Transverse colon (tissue), 4 donors: ENCODE measurements around the gene CEND1. TPM values are rescaled to one million over a fixed set of nuclear protein-coding genes. Genes with fewer than 3 reads are reported as not detected.

Experiments used
- DNase-seq: peaks from one replicate; pipeline ENCODE4 v3.0.0-alpha.2; 2019
- H3K27ac ChIP-seq, 4 donors: fragments of 200-600 bp; sonication (generic); 2 replicates each; pipeline ENCODE4 v1.5.1; 2016 to 2018; ENCODE audit warnings: inconsistent platforms in 4 of 4
- H3K27me3 ChIP-seq: fragments of 200-600 bp; sonication (generic); 2 replicates; pipeline ENCODE4 v1.5.1; 2017; ENCODE audit warnings: inconsistent platforms
- H3K36me3 ChIP-seq, 4 donors: fragments of 200-600 bp; sonication (generic); 2 replicates each; pipeline ENCODE4 v1.5.1; 2017 to 2019; ENCODE audit warnings: inconsistent platforms in 4 of 4
- H3K4me1 ChIP-seq, 4 donors: fragments of 200-600 bp; sonication (generic); 2 replicates each; pipeline ENCODE4 v1.5.1; 2017 to 2020; ENCODE audit warnings: inconsistent platforms in 4 of 4
- H3K4me3 ChIP-seq, 4 donors: fragments of 200-600 bp; sonication (generic); 1 replicate in 1 of 4; 2 replicates in 3 of 4; pipeline versions ENCODE4 v1.5.1 to v1.6.1; 2017 to 2019; ENCODE audit warnings: inconsistent platforms in 4 of 4
- H3K9me3 ChIP-seq, 2 donors: fragments of 200-600 bp; sonication (generic); 2 replicates each; pipeline ENCODE4 v1.5.1; 2017 to 2019; ENCODE audit warnings: inconsistent platforms in 2 of 2
- CTCF ChIP-seq, 5 experiments: fragments of 200-600 bp in 3 of 5; fragments of 450-650 bp in 2 of 5; sonication (generic) in 3 of 5; IDR thresholded peaks; 1 replicate in 2 of 5; 2 replicates in 3 of 5; pipeline ENCODE4 v1.5.1; 2016 to 2017; ENCODE audit warnings: antibody characterized with exemption in 5 of 5, inconsistent platforms in 3 of 5, mild to moderate bottlenecking in 2 of 5, moderate library complexity in 1 of 5
- EP300 ChIP-seq: sonication (generic); formaldehyde crosslinking; IDR thresholded peaks from one replicate; pipeline ENCODE4 v1.6.1; 2017; ENCODE audit warnings: antibody characterized with exemption, low read depth
- POLR2A ChIP-seq: fragments of 450-650 bp; IDR thresholded peaks from one replicate; pipeline ENCODE4 v1.6.1; 2016; ENCODE audit warnings: antibody characterized with exemption, mild to moderate bottlenecking, moderate library complexity
- POLR2AphosphoS5 ChIP-seq, 3 donors: sonication (generic); formaldehyde crosslinking; IDR thresholded peaks; one replicate each; pipeline ENCODE4 v1.6.1; 2016; ENCODE audit warnings: antibody characterized with exemption in 3 of 3
- WGBS, 2 donors: methylation state at CpG; one replicate each; pipeline ENCODE4 v1.1.5; 2018; ENCODE audit warnings: low coverage in 1 of 2; 5-methylcytosine and 5-hydroxymethylcytosine counted together
- in situ Hi-C, 4 donors: fragments of 200-750 bp; cut with MboI; loops; one replicate each; pipeline versions ENCODE4 v1.15.0 to v1.15.1; 2017; ENCODE audit warnings: low sequenced_read_pairs in 3 of 4, low pct_ligation_motif_present in 1 of 4, low pct_unique_long_range_greater_than_20kb in 1 of 4
- intact Hi-C: fragments of 100-400 bp; cut with DNase I; formaldehyde crosslinking; loops from one replicate; pipeline ENCODE4 v1.15.1; 2023; ENCODE audit warnings: low total_unique reads
- total RNA-seq, 4 donors: library from RNA; depleted of rRNA; stranded (reverse); fragments of >200 nt; gene quantifications; one replicate each; pipeline ENCODE4 v1.1.0, GENCODE V29; 2016

Gene CEND1
- total RNA-seq, 4 donors from 2014 or later = 0.79 to 1.2 TPM; not detected in 2

GRCh38 chr11:823441-824291, 33.8 kb upstream of the CEND1 start:
- no peak for DNase-seq
- peak overlapping the region in 1 of 4 donors; percentile 95 for H3K27ac ChIP-seq
- peaks cover 36% of the 10 kb centered on the region for H3K27me3 ChIP-seq
- in situ Hi-C loops = no loop called here
- no peak overlapping the region for H3K4me3 ChIP-seq
- 91% methylated on average over 53 of the region's 53 CpGs; no CpG with 5 or more reads in 1 of the 2 donors for WGBS, 2 donors
- H3K4me1 ChIP-seq = peaks cover 21 to 80% (median 71%) of the 10 kb centered on the region in 4 donors
- intact Hi-C loops = no loop called here
- TF ChIP-seq EP300 (no peak), POLR2A (no peak), POLR2AphosphoS5 (IDR thresholded peaks at IDR 0.05) (no peak), CTCF (IDR thresholded peaks at IDR 0.05) (no peak)
- no peaks in the 10 kb centered on the region for H3K9me3 ChIP-seq
- peaks cover 0 to 14% (median 0%) of the 10 kb centered on the region in 4 donors for H3K36me3 ChIP-seq

DNA sequence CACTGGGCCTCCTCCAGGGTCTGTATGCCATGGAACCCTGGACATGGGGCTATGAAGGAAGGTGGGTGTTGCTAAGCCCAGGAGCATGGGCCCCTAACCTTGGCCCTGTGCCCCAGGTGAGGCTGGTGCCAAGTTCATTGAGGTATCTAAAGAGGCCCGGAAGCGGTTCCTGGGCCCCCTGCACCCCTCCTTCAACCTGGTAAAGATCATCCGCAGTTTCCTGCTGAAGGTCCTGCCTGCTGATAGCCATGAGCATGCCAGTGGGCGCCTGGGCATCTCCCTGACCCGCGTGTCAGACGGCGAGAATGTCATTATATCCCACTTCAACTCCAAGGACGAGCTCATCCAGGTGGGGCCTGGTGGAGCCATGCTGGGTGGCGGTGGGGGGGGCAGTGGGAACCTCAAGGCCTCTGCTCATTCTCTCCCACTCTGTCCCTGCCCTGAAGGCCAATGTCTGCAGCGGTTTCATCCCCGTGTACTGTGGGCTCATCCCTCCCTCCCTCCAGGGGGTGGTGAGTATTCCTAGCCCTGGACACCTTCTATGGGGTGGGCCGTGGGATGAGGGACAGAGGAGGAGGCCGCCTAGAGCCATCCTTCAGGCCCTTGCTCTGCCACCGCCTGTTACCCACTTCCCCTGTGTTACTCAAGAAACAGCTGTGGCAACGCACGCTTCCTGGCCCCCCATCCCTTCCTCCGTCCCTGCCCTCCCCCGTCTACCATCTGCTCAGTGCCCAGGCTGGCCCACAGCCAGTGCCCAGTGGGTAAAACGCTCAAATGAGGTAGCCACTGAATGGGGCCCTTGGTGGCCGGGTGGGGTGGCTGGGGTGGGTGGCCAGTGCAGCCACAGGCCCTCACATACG, 31.9 kb upstream of the CEND1 start:
- in situ Hi-C loops (no loop called here), intact Hi-C loops (no loop called here)
- Histone ChIP-seq H3K4me1 (peaks cover 22 to 65% (median 60%) of the 10 kb centered on the region in 4 donors), H3K27me3 (peaks cover 17% of the 10 kb centered on the region), H3K36me3 (peaks cover 0 to 14% (median 0%) of the 10 kb centered on the region in 4 donors), H3K27ac (peak overlapping the region; percentile 96 to 100 (median 97)), H3K9me3 (no peaks in the 10 kb centered on the region), H3K4me3 (peak overlapping the region in 1 of 4 donors; percentile 93)
- 80% methylated on average over 22 of the region's 22 CpGs; no CpG with 5 or more reads in 1 of the 2 donors for WGBS, 2 donors
- no peak for DNase-seq
- TF ChIP-seq POLR2AphosphoS5 (IDR thresholded peaks at IDR 0.05) (no peak), POLR2A (no peak), EP300 (no peak), CTCF (IDR thresholded peaks at IDR 0.05) (no peak)

DNA sequence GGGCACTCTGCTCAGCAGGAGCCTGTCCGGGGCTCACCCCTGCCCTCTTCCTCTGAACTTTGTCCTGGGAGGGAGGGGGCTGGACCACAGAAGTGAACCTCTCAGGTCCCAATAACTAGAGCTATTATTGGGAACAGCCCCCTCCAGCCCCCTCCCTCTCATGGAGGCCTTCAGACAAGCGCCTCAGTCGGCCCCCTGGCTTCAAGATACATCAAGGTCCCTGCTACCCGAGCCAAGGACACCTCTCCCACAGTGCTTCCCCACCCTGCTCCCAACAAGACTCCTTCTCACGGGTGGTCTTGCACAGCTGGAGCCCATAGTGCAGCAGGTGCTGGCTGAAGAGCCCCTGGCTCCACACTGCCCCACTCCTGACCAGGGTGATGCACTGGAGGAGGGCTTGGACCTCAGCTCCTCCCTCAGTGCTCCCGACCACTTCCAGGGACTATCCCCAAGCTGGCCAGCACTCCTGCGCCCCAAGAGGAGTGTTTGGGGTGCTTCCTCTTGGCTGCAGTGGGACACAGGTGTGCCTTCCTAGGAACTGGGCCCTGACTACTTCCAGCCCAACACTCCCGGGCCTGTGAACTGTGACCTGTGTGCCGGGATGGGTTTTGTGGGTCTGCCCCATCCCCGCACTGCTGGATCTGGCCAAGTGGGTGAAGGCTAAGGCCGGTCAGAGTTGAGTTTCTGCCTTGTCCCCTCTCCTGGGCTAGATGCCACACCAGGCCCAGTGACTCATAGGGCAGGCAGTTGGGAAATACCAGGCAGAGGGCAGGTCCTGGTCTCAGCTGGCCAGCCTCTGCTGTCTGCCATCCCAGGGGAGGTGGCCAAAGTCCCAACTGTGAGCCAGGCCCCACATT, 31.0 kb upstream of the CEND1 start:
- WGBS, 2 donors = 52% methylated on average over 11 of the region's 11 CpGs; no CpG with 5 or more reads in 1 of the 2 donors
- H3K27me3 ChIP-seq = peaks cover 9% of the 10 kb centered on the region
- peaks cover 18 to 57% (median 51%) of the 10 kb centered on the region in 4 donors for H3K4me1 ChIP-seq
- peaks cover 0 to 14% (median 0%) of the 10 kb centered on the region in 4 donors for H3K36me3 ChIP-seq
- H3K27ac ChIP-seq = peak overlapping the region; percentile 96 to 100 (median 97)
- DNase-seq = peak; percentile 81
- intact Hi-C loops = no loop called here
- in situ Hi-C loops = no loop called here
- peak overlapping the region; percentile 62 to 97 (median 86) for H3K4me3 ChIP-seq
- no peaks in the 10 kb centered on the region for H3K9me3 ChIP-seq
- TF ChIP-seq EP300 (no peak), POLR2A (peak; percentile 47), POLR2AphosphoS5 (IDR thresholded peaks at IDR 0.05) (peak in 2 of 3 donors; percentile 68 to 77), CTCF (IDR thresholded peaks at IDR 0.05) (no peak)
